Measurements from ENCODE around the gene GOLPH3. TPM values are rescaled to one million over a fixed set of nuclear protein-coding genes. Genes with fewer than 3 reads are reported as not detected.
"Not testable (repeated sequence)": the region's sequence is repeated elsewhere in the genome, so short reads cannot be mapped to it uniquely, and the experiment has no call there.

The GOLPH3 gene
- total RNA-seq, 6 experiments from 2014 or later: 86.3 to 97.0 (median 93.8) TPM

DNA sequence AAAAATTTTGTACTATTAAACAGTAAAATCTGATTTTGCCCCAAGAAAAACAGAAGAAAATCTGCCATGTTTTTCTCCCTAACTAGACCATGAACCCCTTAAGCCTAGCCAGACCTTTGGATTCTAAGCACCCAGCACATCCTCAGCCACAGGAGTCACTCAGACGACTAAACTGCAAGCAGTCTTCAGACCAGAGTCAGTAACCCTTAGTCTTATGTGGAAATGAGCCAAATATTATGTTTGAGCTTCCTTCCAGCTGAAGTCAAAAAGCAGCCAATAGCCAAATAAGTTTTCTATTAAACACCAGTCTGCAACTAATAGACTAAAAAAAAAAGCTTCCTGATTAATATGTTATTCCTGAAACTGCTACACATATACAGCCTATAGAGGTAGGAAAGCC lies 47.4 kb downstream of the GOLPH3 start:
- no peak overlapping the region for H3K4me3 Mint-ChIP-seq
- peak; percentile 46 for DNase-seq
- peaks cover 40% of the 10 kb centered on the region; the same call in 1 of the 2 replicates for H3K36me3 Mint-ChIP-seq (ENCODE audit: low read depth)
- H3K27ac Mint-ChIP-seq: peak overlapping the region; percentile 32
- TF ChIP-seq, protein P1, sequence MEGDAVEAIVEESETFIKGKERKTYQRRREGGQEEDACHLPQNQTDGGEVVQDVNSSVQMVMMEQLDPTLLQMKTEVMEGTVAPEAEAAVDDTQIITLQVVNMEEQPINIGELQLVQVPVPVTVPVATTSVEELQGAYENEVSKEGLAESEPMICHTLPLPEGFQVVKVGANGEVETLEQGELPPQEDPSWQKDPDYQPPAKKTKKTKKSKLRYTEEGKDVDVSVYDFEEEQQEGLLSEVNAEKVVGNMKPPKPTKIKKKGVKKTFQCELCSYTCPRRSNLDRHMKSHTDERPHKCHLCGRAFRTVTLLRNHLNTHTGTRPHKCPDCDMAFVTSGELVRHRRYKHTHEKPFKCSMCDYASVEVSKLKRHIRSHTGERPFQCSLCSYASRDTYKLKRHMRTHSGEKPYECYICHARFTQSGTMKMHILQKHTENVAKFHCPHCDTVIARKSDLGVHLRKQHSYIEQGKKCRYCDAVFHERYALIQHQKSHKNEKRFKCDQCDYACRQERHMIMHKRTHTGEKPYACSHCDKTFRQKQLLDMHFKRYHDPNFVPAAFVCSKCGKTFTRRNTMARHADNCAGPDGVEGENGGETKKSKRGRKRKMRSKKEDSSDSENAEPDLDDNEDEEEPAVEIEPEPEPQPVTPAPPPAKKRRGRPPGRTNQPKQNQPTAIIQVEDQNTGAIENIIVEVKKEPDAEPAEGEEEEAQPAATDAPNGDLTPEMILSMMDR (IDR thresholded peaks at IDR 0.05): no peak
- no peaks in the 10 kb centered on the region for H3K9me3 Mint-ChIP-seq
- H3K4me1 Mint-ChIP-seq (ENCODE audit: low read depth): peaks cover 48% of the 10 kb centered on the region
- H3K27me3 Mint-ChIP-seq (ENCODE audit: insufficient read depth): no peaks in the 10 kb centered on the region

DNA sequence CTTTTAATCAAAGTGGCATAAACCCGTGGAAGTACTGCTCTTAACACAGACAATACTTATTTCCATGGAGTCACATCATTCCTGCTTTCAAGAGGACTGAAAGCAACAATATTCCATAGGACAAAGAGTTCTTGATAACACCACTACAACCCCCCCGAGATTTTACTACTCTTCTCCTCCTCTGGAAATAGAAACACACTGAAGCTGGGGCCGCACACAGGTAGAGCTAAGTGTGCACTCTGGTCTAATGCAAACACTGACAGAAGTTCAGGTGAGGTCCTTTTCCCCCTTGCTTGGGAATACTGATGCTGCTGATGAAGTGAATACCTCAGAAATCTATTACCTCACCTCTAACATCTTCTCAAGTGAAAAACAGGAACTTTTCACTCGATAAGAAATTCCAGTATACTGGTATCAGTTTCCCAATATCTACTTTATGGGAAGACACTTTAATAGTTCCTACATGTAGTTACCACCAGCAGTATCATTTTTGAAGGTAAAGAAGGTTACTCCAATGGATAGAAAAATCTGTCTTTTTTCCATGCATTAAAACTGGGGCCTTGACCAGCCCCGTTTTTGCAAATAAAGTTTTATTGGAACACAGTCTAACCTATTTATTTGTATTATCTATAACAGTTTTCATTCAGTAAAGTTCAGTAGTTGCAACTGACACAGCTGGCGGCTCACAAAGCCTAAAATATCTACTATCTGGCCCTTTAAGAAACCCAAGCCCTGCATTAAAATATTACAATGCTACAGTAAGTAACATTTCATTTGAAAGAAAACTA lies 50.0 kb downstream of the GOLPH3 start:
- Mint-ChIP-seq H3K4me1 (ENCODE audit: low read depth) (peaks cover 26% of the 10 kb centered on the region), H3K27me3 (ENCODE audit: insufficient read depth) (no peaks in the 10 kb centered on the region), H3K9me3 (no peaks in the 10 kb centered on the region), H3K27ac (no peak overlapping the region), H3K4me3 (no peak overlapping the region), H3K36me3 (ENCODE audit: low read depth) (peaks cover 38% of the 10 kb centered on the region)
- TF ChIP-seq, protein P1 (IDR thresholded peaks at IDR 0.05): no peak
- no peak for DNase-seq

DNA sequence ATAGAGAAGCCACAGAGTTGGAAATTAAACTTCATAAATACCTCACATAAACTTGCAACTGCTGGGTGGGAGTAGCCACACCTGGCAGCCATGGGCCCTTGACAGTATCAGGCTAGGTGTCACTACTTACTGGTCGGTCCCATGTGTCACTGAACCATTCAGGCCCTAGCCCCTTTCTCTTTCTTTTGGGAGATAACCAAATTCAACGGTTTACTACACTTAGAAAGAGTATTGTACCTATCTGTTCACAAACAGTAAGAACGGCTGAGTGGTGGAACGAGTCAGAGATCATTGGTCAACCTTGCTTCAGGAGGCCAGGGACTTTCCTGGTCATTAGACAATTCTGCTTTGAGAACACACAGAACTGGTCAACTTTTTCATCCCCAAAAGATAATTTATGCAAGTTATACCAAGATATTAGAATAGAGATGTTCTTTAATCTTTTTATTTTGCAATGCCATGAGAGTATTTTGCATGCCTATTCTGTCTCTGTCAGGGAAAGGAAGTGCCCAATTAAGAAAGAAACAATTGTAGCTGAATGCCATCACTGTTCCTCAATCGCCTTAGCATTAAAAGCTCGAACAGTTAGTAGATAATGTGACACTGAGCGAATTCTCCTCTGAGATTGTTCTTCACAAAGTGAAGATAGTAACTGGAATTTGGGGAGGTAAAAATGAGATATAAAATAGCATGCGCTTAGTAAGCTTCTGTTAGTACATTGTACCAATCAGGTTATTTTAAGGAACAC lies 50.9 kb downstream of the GOLPH3 start:
- H3K27ac Mint-ChIP-seq: no peak overlapping the region
- no peaks in the 10 kb centered on the region for H3K27me3 Mint-ChIP-seq (ENCODE audit: insufficient read depth)
- peaks cover 20% of the 10 kb centered on the region for H3K4me1 Mint-ChIP-seq (ENCODE audit: low read depth)

DNA sequence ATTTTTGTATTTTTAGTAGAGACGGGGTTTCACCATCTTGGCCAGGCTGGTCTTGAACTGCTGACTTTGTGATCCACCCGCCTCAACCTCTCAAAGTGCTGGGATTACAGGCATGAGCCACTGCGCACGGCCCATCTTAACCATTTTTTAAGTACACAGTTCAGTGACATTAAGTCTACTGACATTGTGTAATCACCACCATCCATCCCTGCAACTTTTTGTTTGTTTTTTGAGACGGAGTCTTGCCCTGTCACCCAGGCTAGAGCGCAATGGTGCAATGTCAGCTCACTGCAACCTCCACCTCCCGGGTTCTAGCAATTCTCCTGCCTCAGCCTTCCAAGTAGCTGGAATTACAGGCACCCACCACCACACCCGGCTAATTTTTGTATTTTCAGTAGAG lies 55.2 kb downstream of the GOLPH3 start:
- H3K27ac Mint-ChIP-seq; H3K9me3 Mint-ChIP-seq; DNase-seq; H3K27me3 Mint-ChIP-seq (ENCODE audit: insufficient read depth); H3K4me3 Mint-ChIP-seq: not testable (repeated sequence)
- Mint-ChIP-seq H3K36me3 (ENCODE audit: low read depth) (peaks cover 38% of the 10 kb centered on the region), H3K4me1 (ENCODE audit: low read depth) (peaks cover 37% of the 10 kb centered on the region)

More for the DNA sequence above, 50.9 kb downstream of the GOLPH3 start:
- H3K4me3 Mint-ChIP-seq: no peak overlapping the region
- H3K36me3 Mint-ChIP-seq (ENCODE audit: low read depth): peaks cover 35% of the 10 kb centered on the region
- TF ChIP-seq, protein P1 (IDR thresholded peaks at IDR 0.05): no peak
- H3K9me3 Mint-ChIP-seq: no peaks in the 10 kb centered on the region
- DNase-seq: no peak

DNA sequence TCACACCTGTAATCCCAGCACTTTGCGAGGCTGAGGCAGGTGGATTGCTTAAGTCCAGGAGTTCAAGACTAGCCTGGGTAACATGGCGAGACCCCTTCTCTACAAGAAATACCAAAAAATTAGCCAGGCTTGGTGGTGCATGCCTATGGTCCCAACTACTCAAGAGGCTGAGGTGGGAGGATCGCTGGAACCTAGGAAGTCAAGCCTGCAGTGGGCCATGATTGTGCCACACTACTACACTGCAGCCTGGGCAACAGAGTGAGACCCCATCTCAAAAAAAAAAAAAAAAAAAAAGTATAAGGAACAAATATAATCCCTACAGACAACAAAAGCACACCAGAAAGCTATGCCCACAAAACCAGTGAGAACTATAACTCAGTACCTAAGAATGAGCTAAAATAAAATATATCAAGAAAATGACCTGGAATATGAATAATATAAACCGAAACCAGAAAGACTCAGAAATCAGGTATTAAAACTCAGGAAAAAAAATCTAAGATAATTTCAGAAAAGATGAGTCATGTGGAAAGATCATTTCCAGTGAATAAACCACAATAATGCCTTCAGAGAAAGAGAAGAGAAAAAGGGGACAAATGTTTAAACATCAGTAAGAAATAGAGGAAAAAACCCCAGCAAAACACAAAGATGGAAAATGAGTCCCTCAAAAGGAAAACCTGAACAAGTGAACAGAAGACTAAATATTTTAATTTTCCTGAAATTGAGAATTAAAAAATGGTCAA lies 57.4 kb downstream of the GOLPH3 start:
- Mint-ChIP-seq H3K27ac (peak overlapping the region; percentile 56), H3K4me1 (ENCODE audit: low read depth) (peaks cover 38% of the 10 kb centered on the region), H3K4me3 (peak overlapping the region; percentile 58), H3K27me3 (ENCODE audit: insufficient read depth) (peaks cover 2% of the 10 kb centered on the region; the same call in 1 of the 2 replicates), H3K9me3 (no peaks in the 10 kb centered on the region), H3K36me3 (ENCODE audit: low read depth) (peaks cover 44% of the 10 kb centered on the region)
- TF ChIP-seq, protein P1 (IDR thresholded peaks at IDR 0.05): no peak
- no peak for DNase-seq
